GM21786 (cell line): ENCODE data around the gene RPL27A.

Experiments used
- ATAC-seq: cut with Tn5 transposase; IDR thresholded peaks from one replicate; pipeline ENCODE4 v1.9.1; 2021; ENCODE audit not compliant: unreplicated experiment

The RPL27A gene

GRCh38 chr11:8698917-8699441, 16.4 kb downstream of the RPL27A start:
- ATAC-seq, result no peak

GRCh38 chr11:8699903-8700302, 17.3 kb downstream of the RPL27A start:
- ATAC-seq, result no peak

GRCh38 chr11:8701891-8702597, 19.5 kb downstream of the RPL27A start:
- ATAC-seq, result no peak

GRCh38 chr11:8702598-8702915, 20.0 kb downstream of the RPL27A start:
- ATAC-seq, result no peak

GRCh38 chr11:8704136-8704535, 21.5 kb downstream of the RPL27A start:
- no peak for ATAC-seq

GRCh38 chr11:8705146-8705545, 22.6 kb downstream of the RPL27A start:
- no peak for ATAC-seq

GRCh38 chr11:8706673-8707432, 24.3 kb downstream of the RPL27A start:
- ATAC-seq, result no peak

GRCh38 chr11:8707541-8708191, 25.1 kb downstream of the RPL27A start:
- no peak for ATAC-seq

GRCh38 chr11:8709002-8709672, 26.5 kb downstream of the RPL27A start:
- no peak for ATAC-seq

- no peak for ATAC-seq
These were observed 27.2 kb downstream of the RPL27A start for GRCh38 chr11:8709777-8710176.

- no peak for ATAC-seq
These were observed 29.4 kb downstream of the RPL27A start for GRCh38 chr11:8711895-8712442.

GRCh38 chr11:8712506-8712905, 29.9 kb downstream of the RPL27A start:
- no peak for ATAC-seq

GRCh38 chr11:8713760-8714454, 31.3 kb downstream of the RPL27A start:
- ATAC-seq, result no peak

- no peak for ATAC-seq
These were observed 32.1 kb downstream of the RPL27A start for GRCh38 chr11:8714622-8715225.

- no peak for ATAC-seq
These were observed 32.9 kb downstream of the RPL27A start for GRCh38 chr11:8715501-8715900.

GRCh38 chr11:8717544-8717875, 34.9 kb downstream of the RPL27A start:
- ATAC-seq, result no peak

- ATAC-seq, result peak; percentile 76
These were observed 35.5 kb downstream of the RPL27A start for GRCh38 chr11:8717876-8718753.

- no peak for ATAC-seq
These were observed 36.6 kb downstream of the RPL27A start for GRCh38 chr11:8719211-8719649.

GRCh38 chr11:8719721-8720120, 37.1 kb downstream of the RPL27A start:
- no peak for ATAC-seq
